ENCODE measurements around the gene TMEM94.
A peak's percentile ranks its signal among the peaks of the same experiment; 100 is the strongest.

The TMEM94 gene

GRCh38 chr17:75503976-75504346 lies 47.5 kb downstream of the TMEM94 start:
- Histone ChIP-seq H3K9me3 (ENCODE audit: control insufficient read depth, insufficient read depth, low read depth, low read length) (no peaks in the 10 kb centered on the region), H3K4me3 (ENCODE audit: low read depth, low read length) (no peak overlapping the region), H3K36me3 (ENCODE audit: control insufficient read depth in 2 of 2, insufficient read depth in 1 of 2, low read length in 2 of 2) (peaks cover 0 to 89% of the 10 kb centered on the region in 2 experiments; a peak in 2 of 3 replicates), H3K4me1 (ENCODE audit: control insufficient read depth, insufficient read depth, low read length) (no peaks in the 10 kb centered on the region), H3K27ac (ENCODE audit: extremely low read depth, low read depth, low read length) (no peak overlapping the region)
- ChIA-PET POLR2A (interaction anchor here (1.2 to 1.8 kb wide), 2 partner anchors 9 to 21 kb away, joined by 5 to 10 read pairs; partner anchors contain the start of gene LLGL2), CTCF (interaction anchor here (0.6 to 3.9 kb wide), 5 partner anchors 10 to 244 kb away, joined by 3 to 20 read pairs (median 4); partner anchors contain the start of gene TSEN54)
- TF ChIP-seq HOXD13 (CRISPR knock-in tag; IDR thresholded peaks at IDR 0.05; ENCODE audit: borderline replicate concordance) (no peak), IKZF3 (tag by site-specific recombination; IDR thresholded peaks at IDR 0.05) (no peak)

DNA sequence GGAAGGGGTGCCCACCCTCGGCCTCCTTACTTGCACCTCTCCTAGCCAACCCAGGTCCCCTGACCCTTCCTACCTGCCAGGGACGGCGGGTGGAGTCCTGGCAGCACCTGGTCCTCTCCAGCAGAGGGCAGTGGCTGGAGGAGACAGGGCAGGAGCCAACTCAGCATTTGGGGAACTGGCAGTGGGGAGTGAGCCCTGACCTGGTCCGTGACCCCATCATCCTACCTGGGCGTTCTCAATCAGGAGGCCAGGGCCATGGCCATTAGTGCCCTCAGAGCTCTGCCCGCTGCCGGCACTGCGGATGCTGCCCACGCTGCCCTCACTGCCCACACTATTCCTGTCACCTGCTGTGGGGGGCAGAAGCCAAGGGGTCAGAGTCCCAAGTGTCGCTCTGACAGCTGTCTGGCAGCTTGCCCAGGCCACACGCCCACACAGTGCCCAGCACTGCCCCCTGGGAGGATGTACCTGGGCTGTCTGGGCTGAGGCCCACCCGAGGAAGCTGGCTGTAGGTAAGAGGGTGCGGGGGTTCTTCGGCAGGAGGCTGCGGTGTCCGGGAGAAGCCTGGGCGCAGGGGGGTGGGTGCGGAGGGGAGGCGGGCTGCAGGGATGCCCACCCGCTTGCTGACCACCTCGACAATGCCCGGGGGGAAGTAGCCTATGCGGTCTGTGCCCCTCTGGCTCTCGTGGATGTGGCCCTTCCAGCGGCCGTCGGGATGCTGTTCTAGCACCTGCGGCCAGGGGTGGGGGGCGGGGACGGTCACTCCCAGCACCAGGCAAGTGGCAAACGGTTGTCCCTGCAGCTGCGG lies 48.1 kb downstream of the TMEM94 start:
- peak; percentile 42; the same call in 1 of the 2 replicates for TF ChIP-seq ZBTB48 (tag by site-specific recombination; IDR thresholded peaks at IDR 0.05)
- no peak for TF ChIP-seq INSM2 (tag by site-specific recombination; IDR thresholded peaks at IDR 0.05)
- peak; percentile 82 for TF ChIP-seq HIC1 (tag by site-specific recombination; IDR thresholded peaks at IDR 0.05)
- TF ChIP-seq ZNF121 (tag by site-specific recombination; IDR thresholded peaks at IDR 0.05) = no peak
- TF ChIP-seq ZNF791 (tag by site-specific recombination; IDR thresholded peaks at IDR 0.05) = no peak
- TF ChIP-seq ZFHX2 (tag by site-specific recombination; conservative IDR thresholded peaks at IDR 0.05) = peak; percentile 78
- peak; percentile 73 for TF ChIP-seq CTCF (tag by site-specific recombination; IDR thresholded peaks at IDR 0.05)
- TF ChIP-seq EGR2 (tag by site-specific recombination; IDR thresholded peaks at IDR 0.05; ENCODE audit: low read depth) = peak; percentile 80
- peak; percentile 55 for TF ChIP-seq GLIS2 (tag by site-specific recombination; IDR thresholded peaks at IDR 0.05)
- H3K27ac ChIP-seq (ENCODE audit: extremely low read depth, low read depth, low read length) = no peak overlapping the region
- POLR2A ChIA-PET = interaction anchor here (0.8 kb wide), 1 partner anchor 12 kb away, joined by 3 read pairs; the partner anchor contains the start of gene TSEN54
- no peaks in the 10 kb centered on the region for H3K4me1 ChIP-seq (ENCODE audit: control insufficient read depth, insufficient read depth, low read length)
- CTCF ChIA-PET = interaction anchor here (0.6 to 3.9 kb wide), 11 partner anchors 13 to 303 kb away, joined by 3 to 20 read pairs (median 3); partner anchors contain the start of genes TMEM94 and TSEN54
- H3K9me3 ChIP-seq (ENCODE audit: control insufficient read depth, insufficient read depth, low read depth, low read length) = no peaks in the 10 kb centered on the region
- H3K36me3 ChIP-seq (ENCODE audit: control insufficient read depth in 2 of 2, insufficient read depth in 1 of 2, low read length in 2 of 2) = peaks cover 0 to 89% of the 10 kb centered on the region in 2 experiments; a peak in 2 of 3 replicates
- no peak overlapping the region for H3K4me3 ChIP-seq (ENCODE audit: low read depth, low read length)

- ChIA-PET POLR2A (interaction anchor here (0.8 kb wide), 1 partner anchor 11 kb away, joined by 3 read pairs; the partner anchor contains the start of gene TSEN54), CTCF (interaction anchor here (0.6 to 3.9 kb wide), 7 partner anchors 13 to 244 kb away, joined by 3 to 20 read pairs (median 3); partner anchors contain the start of genes TMEM94 and TSEN54)
- Histone ChIP-seq H3K27ac (ENCODE audit: extremely low read depth, low read depth, low read length) (no peak overlapping the region), H3K9me3 (ENCODE audit: control insufficient read depth, insufficient read depth, low read depth, low read length) (no peaks in the 10 kb centered on the region), H3K4me3 (ENCODE audit: low read depth, low read length) (no peak overlapping the region), H3K36me3 (ENCODE audit: control insufficient read depth in 2 of 2, insufficient read depth in 1 of 2, low read length in 2 of 2) (peaks cover 0 to 89% of the 10 kb centered on the region in 2 experiments; a peak in 2 of 3 replicates), H3K4me1 (ENCODE audit: control insufficient read depth, insufficient read depth, low read length) (no peaks in the 10 kb centered on the region)
- TF ChIP-seq ZNF155 (tag by site-specific recombination; IDR thresholded peaks at IDR 0.05) (no peak), ZFHX2 (tag by site-specific recombination; conservative IDR thresholded peaks at IDR 0.05) (no peak), ZBTB26 (tag by site-specific recombination; optimal IDR thresholded peaks at IDR 0.05) (no peak), KLF7 (tag by site-specific recombination; IDR thresholded peaks at IDR 0.05; ENCODE audit: borderline replicate concordance) (no peak), MYNN (tag by site-specific recombination; IDR thresholded peaks at IDR 0.05; ENCODE audit: borderline replicate concordance) (no peak), GLI2 (tag by site-specific recombination; IDR thresholded peaks at IDR 0.05; ENCODE audit: borderline replicate concordance, low read depth) (no peak), GFI1B (tag by site-specific recombination; IDR thresholded peaks at IDR 0.05) (no peak), FEZF1 (tag by site-specific recombination; IDR thresholded peaks at IDR 0.05) (no peak), REPIN1 (tag by site-specific recombination; IDR thresholded peaks at IDR 0.05; ENCODE audit: low read depth) (no peak), ZNF560 (tag by site-specific recombination; IDR thresholded peaks at IDR 0.05; ENCODE audit: borderline replicate concordance) (no peak), ZNF654 (tag by site-specific recombination; IDR thresholded peaks at IDR 0.05; ENCODE audit: low read depth) (no peak), ZNF777 (tag by site-specific recombination; IDR thresholded peaks at IDR 0.05; ENCODE audit: borderline replicate concordance) (no peak)
These were observed 48.6 kb downstream of the TMEM94 start for GRCh38 chr17:75505152-75505409.
